GM12865 (cell line): Measurements from ENCODE around the gene ADRM1.

Experiments
- DNase-seq: peaks from one replicate; pipeline ENCODE4 v3.0.0; 2010; ENCODE audit warnings: low read depth
- H3K4me3 ChIP-seq: 2 replicates; pipeline ENCODE4 v1.5.1; 2011; ENCODE audit warnings: mild to moderate bottlenecking, low read depth, low read length, control low read depth
- TF ChIP-seq, protein P1 (sequence below): IDR thresholded peaks from 2 replicates; pipeline ENCODE4 v1.5.1; 2011; ENCODE audit warnings: low read length, control low read depth, low read depth, inconsistent platforms; ENCODE audit not compliant: insufficient read depth; ENCODE audit errors: missing control alignments

Gene ADRM1

DNA sequence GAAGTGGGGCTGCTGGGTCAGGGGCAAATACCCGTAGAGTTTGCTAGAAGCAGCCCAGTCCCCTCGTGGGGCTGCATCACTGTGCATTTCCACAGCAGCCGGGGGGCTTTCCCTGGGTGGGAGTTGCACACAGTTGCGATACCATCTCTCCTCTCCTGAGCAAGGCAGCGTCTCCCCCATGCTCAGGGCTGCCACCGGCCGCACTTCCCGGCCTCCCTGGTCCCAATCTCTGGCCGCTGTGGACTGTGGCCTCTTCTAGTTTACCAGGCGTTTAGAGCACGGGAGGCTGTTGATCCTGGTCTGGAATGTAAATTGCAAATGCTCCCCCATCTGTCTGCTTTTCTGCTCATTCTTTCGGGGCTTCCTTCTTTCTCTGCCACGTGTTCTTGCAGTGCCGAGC lies 33.4 kb upstream of the ADRM1 start:
- DNase-seq: no peak
- H3K4me3 ChIP-seq: no peak overlapping the region
- TF ChIP-seq, protein P1, sequence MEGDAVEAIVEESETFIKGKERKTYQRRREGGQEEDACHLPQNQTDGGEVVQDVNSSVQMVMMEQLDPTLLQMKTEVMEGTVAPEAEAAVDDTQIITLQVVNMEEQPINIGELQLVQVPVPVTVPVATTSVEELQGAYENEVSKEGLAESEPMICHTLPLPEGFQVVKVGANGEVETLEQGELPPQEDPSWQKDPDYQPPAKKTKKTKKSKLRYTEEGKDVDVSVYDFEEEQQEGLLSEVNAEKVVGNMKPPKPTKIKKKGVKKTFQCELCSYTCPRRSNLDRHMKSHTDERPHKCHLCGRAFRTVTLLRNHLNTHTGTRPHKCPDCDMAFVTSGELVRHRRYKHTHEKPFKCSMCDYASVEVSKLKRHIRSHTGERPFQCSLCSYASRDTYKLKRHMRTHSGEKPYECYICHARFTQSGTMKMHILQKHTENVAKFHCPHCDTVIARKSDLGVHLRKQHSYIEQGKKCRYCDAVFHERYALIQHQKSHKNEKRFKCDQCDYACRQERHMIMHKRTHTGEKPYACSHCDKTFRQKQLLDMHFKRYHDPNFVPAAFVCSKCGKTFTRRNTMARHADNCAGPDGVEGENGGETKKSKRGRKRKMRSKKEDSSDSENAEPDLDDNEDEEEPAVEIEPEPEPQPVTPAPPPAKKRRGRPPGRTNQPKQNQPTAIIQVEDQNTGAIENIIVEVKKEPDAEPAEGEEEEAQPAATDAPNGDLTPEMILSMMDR: no peak

DNA sequence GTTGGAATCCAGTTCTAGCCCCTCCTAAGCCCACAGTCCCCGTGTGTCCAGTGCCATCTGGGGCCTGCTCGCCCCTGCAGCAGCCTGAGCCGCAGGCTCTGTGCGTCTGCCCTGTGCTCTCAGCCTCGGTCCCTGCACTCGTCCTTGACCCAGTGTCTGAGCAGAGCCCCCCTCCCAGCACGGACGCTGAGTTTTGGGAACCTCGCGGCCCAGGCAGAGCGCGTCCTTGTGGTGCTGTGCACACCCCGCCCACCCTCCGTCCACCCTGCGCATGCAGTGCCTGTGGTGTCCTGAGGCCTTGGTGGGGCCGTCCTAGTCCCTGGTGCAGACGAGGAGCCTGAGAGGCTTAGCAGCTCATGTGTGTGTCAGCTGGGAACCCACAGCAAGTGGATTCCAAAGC lies 32.9 kb upstream of the ADRM1 start:
- TF ChIP-seq, protein P1: no peak
- no peak overlapping the region for H3K4me3 ChIP-seq
- DNase-seq: no peak

DNA sequence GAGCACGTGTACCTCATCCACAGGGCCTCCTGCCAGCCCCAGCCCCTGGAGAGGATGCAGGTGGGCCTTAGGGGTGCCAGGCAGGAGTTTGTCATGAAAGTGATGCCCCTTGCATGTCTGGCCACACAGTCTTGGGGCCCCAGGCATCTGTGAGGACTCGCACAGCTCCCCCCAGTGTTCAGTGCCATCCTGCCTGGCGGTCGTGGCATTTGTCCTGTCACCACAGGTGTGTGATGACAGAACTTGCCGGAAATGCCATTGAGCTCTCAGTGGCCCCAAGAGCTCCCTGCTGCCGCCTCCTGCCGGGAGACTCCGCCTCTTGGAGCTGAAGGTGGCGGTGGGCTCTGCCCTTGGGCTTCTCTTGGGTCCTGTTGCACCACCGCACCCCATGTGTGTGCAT lies 30.6 kb upstream of the ADRM1 start:
- TF ChIP-seq, protein P1: no peak
- no peak overlapping the region for H3K4me3 ChIP-seq
- DNase-seq: no peak

DNA sequence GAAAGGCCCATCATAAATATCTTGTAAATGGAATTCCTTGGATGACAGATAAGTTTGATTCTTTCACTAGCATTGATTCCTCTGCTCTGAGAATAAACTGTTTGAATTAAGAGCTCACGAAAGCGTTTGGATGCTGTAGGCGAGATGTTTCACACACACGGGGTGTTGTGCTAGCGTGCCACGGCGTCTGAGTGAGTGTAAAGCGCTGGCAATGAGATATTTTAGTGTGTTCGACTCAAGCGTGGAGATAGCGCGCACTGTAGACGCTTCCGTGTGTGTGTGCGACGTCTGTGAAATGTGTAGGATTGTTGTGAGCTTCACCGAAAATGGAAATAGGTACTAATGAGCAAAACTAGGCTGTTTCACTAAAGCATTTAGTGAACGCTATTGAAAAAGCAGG lies 29.4 kb upstream of the ADRM1 start:
- TF ChIP-seq, protein P1: no peak
- H3K4me3 ChIP-seq: no peak overlapping the region
- no peak for DNase-seq

DNA sequence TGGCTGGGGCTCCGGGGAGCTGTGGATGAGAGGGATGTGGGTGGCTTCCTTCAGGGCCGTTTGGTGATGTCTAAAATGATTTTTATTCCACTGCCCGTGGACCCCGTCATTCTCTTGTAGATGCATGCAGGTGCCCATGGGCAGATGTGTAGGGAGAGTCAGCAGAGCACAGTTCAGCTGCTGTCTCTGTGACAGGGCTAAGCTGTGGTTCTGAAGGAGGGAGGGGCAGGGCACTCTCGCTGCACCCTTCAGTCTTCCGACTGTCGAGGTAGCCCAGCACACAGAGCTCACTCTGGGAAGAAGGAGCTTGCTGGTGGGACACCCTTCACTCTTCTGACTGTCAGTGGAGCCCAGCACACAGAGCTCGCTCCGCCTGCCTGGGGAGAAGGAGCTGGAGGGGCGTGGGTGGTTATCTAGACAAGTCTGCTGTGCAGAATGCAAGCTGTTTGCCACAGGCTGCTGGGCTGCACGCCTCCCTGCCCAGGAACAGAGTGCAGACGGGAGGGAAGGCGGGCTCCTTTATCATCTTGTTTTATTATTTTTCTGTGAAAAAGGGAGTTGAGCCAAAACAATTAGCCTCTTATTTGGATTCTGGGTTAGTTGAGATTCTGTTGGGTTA lies 28.4 kb upstream of the ADRM1 start:
- TF ChIP-seq, protein P1: no peak
- no peak for DNase-seq
- no peak overlapping the region for H3K4me3 ChIP-seq

DNA sequence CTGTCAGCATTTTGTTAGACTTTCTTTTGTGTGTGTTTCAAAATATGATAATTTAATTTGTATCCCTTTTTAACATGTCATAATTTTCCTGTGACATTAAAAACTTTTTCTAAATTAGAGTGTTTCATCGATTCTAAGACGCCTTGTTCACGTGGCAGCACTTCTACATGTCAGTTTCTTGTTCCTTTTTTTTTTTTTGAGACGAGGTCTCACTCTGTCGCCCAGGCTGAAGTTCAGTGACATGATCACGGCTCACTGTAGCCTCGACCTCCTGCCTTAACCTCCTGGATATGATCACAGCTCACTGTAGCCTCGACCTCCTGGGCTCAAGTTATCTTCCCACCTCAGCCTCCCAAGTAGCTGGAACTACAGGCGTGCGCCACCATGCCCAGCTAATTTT lies 27.6 kb upstream of the ADRM1 start:
- H3K4me3 ChIP-seq: no peak overlapping the region
- TF ChIP-seq, protein P1: no peak
- DNase-seq: no peak

DNA sequence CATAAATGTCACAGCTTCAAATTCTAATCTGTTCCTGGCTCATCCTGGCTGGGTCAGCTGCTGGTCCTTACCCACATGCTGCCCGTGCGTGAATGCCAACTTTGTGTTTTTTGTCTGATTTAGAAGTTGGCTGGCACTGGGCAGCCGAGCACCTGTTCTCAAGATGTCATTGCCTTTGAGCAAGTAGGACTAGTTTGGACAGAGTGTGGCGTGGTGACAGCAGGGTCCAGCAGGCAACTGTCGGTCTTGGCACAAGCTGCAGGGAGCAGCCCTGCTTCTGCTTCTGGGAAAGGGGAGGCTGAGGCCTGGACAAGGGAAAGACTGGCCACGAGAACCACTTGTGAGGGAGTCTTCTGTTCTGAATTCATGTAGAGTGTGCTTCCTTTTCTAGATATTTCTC lies 26.4 kb upstream of the ADRM1 start:
- DNase-seq: no peak
- TF ChIP-seq, protein P1: no peak
- no peak overlapping the region for H3K4me3 ChIP-seq
